SU-DHL-6 (cell line): ENCODE results near the gene FGF8.

Experiments used
- H2AFZ ChIP-seq: fragments of 200-600 bp; sonication (generic); 2 replicates; pipeline ENCODE4 v1.6.1; 2014; ENCODE audit warnings: low read depth, mild to moderate bottlenecking, moderate library complexity, mixed read lengths, antibody characterized with exemption, low read length; ENCODE audit not compliant: severe bottlenecking
- H3F3A ChIP-seq: fragments of 200-600 bp; shearing (Covaris generic); 2 replicates; pipeline ENCODE4 v1.6.0; 2016; ENCODE audit warnings: antibody characterized with exemption, mild to moderate bottlenecking; ENCODE audit not compliant: insufficient read depth
- H3K27ac ChIP-seq: fragments of 200-600 bp; sonication (generic); 2 replicates; pipeline ENCODE4 v1.5.1; 2016; ENCODE audit warnings: low read depth, mild to moderate bottlenecking, low read length, moderate library complexity, mixed read lengths
- H3K27me3 ChIP-seq: fragments of 200-600 bp; sonication (generic), shearing (Covaris generic); 2 replicates; pipeline ENCODE4 v1.6.0; 2014; ENCODE audit warnings: mild to moderate bottlenecking, low read length
- H3K36me3 ChIP-seq: fragments of 200-600 bp; sonication (generic); 2 replicates; pipeline ENCODE4 v1.6.1; 2014; ENCODE audit warnings: mild to moderate bottlenecking, low read length, mixed read lengths
- H3K4me2 ChIP-seq: fragments of 300-600, 200-600 bp; shearing (Covaris generic), sonication (generic); 2 replicates; pipeline ENCODE4 v1.6.0; 2014; ENCODE audit warnings: low read length, low read depth, mild to moderate bottlenecking; ENCODE audit not compliant: poor library complexity, severe bottlenecking
- H3K4me3 ChIP-seq: fragments of 200-600 bp; sonication (generic); 2 replicates; pipeline ENCODE4 v1.5.1; 2014; ENCODE audit warnings: antibody characterized with exemption, low read length, mild to moderate bottlenecking, mixed read lengths; ENCODE audit not compliant: insufficient read depth, poor library complexity, severe bottlenecking
- H3K79me2 ChIP-seq: fragments of 200-600 bp; sonication (generic); 2 replicates; pipeline ENCODE4 v1.6.1; 2014; ENCODE audit warnings: mild to moderate bottlenecking, low read length, moderate library complexity; ENCODE audit not compliant: insufficient read depth
- H3K9ac ChIP-seq: fragments of 200-600 bp; sonication (generic); 2 replicates; pipeline ENCODE4 v1.7.0; 2014; ENCODE audit warnings: mild to moderate bottlenecking, low read length
- H3K9me2 ChIP-seq: fragments of 200-600 bp; sonication (generic); replicated peaks from 2 replicates; pipeline ENCODE4 v1.6.1; 2014; ENCODE audit warnings: low read length; ENCODE audit not compliant: insufficient read depth
- H3K9me3 ChIP-seq: fragments of 200-600 bp; sonication (generic); 2 replicates; pipeline ENCODE4 v1.6.1; 2014; ENCODE audit warnings: low read length, mixed read lengths; ENCODE audit not compliant: insufficient read depth
- H4K20me1 ChIP-seq: fragments of 200-600 bp; sonication (generic); 2 replicates; pipeline ENCODE4 v1.6.1; 2014; ENCODE audit warnings: low read depth, mild to moderate bottlenecking, antibody characterized with exemption, low read length, moderate library complexity, mixed read lengths
- CTCF ChIP-seq: fragments of 200-600 bp; sonication (generic); IDR thresholded peaks from one replicate; pipeline ENCODE4 v1.5.1; 2017; ENCODE audit warnings: antibody characterized with exemption, mild to moderate bottlenecking, low read length, moderate library complexity; ENCODE audit not compliant: insufficient read depth, poor library complexity, severe bottlenecking
- EZH2phosphoT487 ChIP-seq: fragments of 200-600 bp; sonication (generic), shearing (Covaris generic); conservative IDR thresholded peaks from 2 replicates; pipeline ENCODE4 v1.6.1; 2018; ENCODE audit warnings: mild to moderate bottlenecking, antibody characterized with exemption, low read length, moderate library complexity, mixed read lengths

Gene FGF8

GRCh38 chr10:101781984-101782810 is 6.3 kb upstream of the FGF8 start:
- H3K9me2 ChIP-seq, result no peaks in the 10 kb centered on the region
- no peaks in the 10 kb centered on the region; the same call in 1 of the 2 replicates for H4K20me1 ChIP-seq
- no peaks in the 10 kb centered on the region for H3K9me3 ChIP-seq
- TF ChIP-seq EZH2phosphoT487, result no peak
- no peak for TF ChIP-seq CTCF
- H3K27me3 ChIP-seq, result no peaks in the 10 kb centered on the region
- peaks cover 31% of the 10 kb centered on the region for H3F3A ChIP-seq
- H3K79me2 ChIP-seq, result no peaks in the 10 kb centered on the region; the same call in 1 of the 2 replicates
- H3K4me3 ChIP-seq, result peak overlapping the region; percentile 88
- peak overlapping the region; percentile 79 for H3K4me2 ChIP-seq
- H3K9ac ChIP-seq, result peak overlapping the region; percentile 85
- H2AFZ ChIP-seq, result no peak overlapping the region
- H3K27ac ChIP-seq, result no peak overlapping the region
- H3K36me3 ChIP-seq, result no peaks in the 10 kb centered on the region

GRCh38 chr10:101781655-101781983 is 5.7 kb upstream of the FGF8 start:
- peak overlapping the region; percentile 79 for H3K4me2 ChIP-seq
- H3K27ac ChIP-seq, result no peak overlapping the region
- no peaks in the 10 kb centered on the region; the same call in 1 of the 2 replicates for H4K20me1 ChIP-seq

GRCh38 chr10:101780818-101781654 is 5.1 kb upstream of the FGF8 start:
- Histone ChIP-seq H3K9me2 (no peaks in the 10 kb centered on the region), H3K4me3 (no peak overlapping the region)

More at GRCh38 chr10:101781655-101781983, 5.7 kb upstream of the FGF8 start:
- H3K9ac ChIP-seq, result peak overlapping the region; percentile 85
- no peaks in the 10 kb centered on the region for H3K27me3 ChIP-seq
- H3K9me3 ChIP-seq, result no peaks in the 10 kb centered on the region
- TF ChIP-seq EZH2phosphoT487, result no peak
- TF ChIP-seq CTCF, result no peak
- no peaks in the 10 kb centered on the region for H3K36me3 ChIP-seq
- H3K4me3 ChIP-seq, result peak overlapping the region; percentile 88
- H2AFZ ChIP-seq, result no peak overlapping the region
- H3F3A ChIP-seq, result peaks cover 31% of the 10 kb centered on the region
- no peaks in the 10 kb centered on the region; the same call in 1 of the 2 replicates for H3K79me2 ChIP-seq
- H3K9me2 ChIP-seq, result no peaks in the 10 kb centered on the region

More at GRCh38 chr10:101780818-101781654, 5.1 kb upstream of the FGF8 start:
- H3K79me2 ChIP-seq, result no peaks in the 10 kb centered on the region; the same call in 1 of the 2 replicates
- H3K27ac ChIP-seq, result no peak overlapping the region
- H3K9me3 ChIP-seq, result no peaks in the 10 kb centered on the region
- TF ChIP-seq CTCF, result peak; percentile 78
- no peak for TF ChIP-seq EZH2phosphoT487
- peaks cover 25% of the 10 kb centered on the region for H3F3A ChIP-seq
- H4K20me1 ChIP-seq, result no peaks in the 10 kb centered on the region; the same call in 1 of the 2 replicates
- no peak overlapping the region for H2AFZ ChIP-seq
- H3K4me2 ChIP-seq, result peak overlapping the region; percentile 79
- H3K36me3 ChIP-seq, result no peaks in the 10 kb centered on the region
- no peaks in the 10 kb centered on the region for H3K27me3 ChIP-seq
- H3K9ac ChIP-seq, result no peak overlapping the region
